ENCODE measurements around the gene GRM8.

DNA sequence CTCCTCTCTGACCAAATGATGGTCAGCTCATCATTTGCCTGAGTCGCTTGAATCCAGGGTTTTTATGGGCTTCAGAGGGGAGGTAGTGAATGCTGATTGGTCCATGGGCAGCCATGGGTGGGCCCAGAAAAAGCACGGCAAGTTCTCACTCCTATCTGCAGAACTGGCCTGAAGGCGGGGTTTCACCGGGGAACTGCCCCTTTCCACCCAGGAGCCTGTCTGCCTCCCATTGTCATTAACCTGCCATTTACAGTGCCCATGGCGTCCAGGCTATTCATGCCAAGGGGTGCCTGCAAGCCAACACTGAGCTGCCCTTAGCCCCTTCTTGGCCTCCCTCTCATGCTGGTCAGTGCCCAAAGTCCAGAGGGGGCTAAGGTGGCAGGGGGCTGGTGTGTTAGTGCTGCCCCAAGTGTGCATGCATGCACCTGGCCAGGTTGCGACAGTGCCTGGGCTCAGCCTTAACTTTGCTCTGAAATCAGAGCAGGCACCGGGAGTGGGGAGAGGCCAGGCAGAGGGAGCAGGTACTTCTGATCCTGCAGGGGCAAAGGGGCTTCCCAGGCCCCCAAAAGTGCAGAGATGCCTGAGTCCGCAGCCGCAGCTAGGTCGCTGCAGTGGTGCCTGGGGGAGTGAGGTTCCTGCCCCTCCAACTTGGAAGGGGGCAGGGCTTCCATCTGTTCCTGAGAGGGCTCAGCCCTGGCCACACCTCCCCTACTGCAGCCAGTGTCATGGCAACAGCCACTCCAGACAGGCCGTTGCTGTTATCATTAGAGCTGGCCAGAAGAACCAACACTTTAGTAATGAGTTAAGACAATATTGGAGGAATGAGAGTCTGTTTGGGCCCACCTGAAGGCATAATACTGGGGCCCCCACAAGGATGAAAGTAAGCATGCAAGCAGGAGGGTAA is 561.6 kb downstream of the GRM8 start:
- TF ChIP-seq, protein P1, sequence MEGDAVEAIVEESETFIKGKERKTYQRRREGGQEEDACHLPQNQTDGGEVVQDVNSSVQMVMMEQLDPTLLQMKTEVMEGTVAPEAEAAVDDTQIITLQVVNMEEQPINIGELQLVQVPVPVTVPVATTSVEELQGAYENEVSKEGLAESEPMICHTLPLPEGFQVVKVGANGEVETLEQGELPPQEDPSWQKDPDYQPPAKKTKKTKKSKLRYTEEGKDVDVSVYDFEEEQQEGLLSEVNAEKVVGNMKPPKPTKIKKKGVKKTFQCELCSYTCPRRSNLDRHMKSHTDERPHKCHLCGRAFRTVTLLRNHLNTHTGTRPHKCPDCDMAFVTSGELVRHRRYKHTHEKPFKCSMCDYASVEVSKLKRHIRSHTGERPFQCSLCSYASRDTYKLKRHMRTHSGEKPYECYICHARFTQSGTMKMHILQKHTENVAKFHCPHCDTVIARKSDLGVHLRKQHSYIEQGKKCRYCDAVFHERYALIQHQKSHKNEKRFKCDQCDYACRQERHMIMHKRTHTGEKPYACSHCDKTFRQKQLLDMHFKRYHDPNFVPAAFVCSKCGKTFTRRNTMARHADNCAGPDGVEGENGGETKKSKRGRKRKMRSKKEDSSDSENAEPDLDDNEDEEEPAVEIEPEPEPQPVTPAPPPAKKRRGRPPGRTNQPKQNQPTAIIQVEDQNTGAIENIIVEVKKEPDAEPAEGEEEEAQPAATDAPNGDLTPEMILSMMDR (IDR thresholded peaks at IDR 0.05; ENCODE audit: borderline replicate concordance, extremely low read depth, low read length, poor library complexity, severe bottlenecking), result no peak
- TF ChIP-seq EZH2 (IDR thresholded peaks at IDR 0.05; ENCODE audit: borderline replicate concordance, low read depth, low read length, severe bottlenecking), result no peak

Measured in DND-41 (cell line).